ENCODE measurements around the gene TMF1.

The TMF1 gene

GRCh38 chr3:69012100-69012799 is 39.9 kb downstream of the TMF1 start:
- DNase-seq: no peak

- no peak for DNase-seq
Observed at GRCh38 chr3:69011096-69011730, 40.9 kb downstream of the TMF1 start.

GRCh38 chr3:69009559-69010410 is 42.3 kb downstream of the TMF1 start:
- DNase-seq: no peak

GRCh38 chr3:69008980-69009379 is 43.2 kb downstream of the TMF1 start:
- no peak for DNase-seq

- no peak for DNase-seq
Observed at GRCh38 chr3:69005791-69006482, 46.2 kb downstream of the TMF1 start.

GRCh38 chr3:69005071-69005790 is 46.9 kb downstream of the TMF1 start:
- DNase-seq: no peak

- DNase-seq: no peak
Observed at GRCh38 chr3:69004138-69004537, 48.0 kb downstream of the TMF1 start.

- DNase-seq: no peak
Observed at GRCh38 chr3:68999605-69000004, 52.5 kb downstream of the TMF1 start.

GRCh38 chr3:68999158-68999557 is 53.0 kb downstream of the TMF1 start:
- no peak for DNase-seq

GRCh38 chr3:68997887-68998286 is 54.2 kb downstream of the TMF1 start:
- DNase-seq: no peak

- no peak for DNase-seq
Observed at GRCh38 chr3:68996356-68996995, 55.7 kb downstream of the TMF1 start.

GRCh38 chr3:68988740-68989139 is 63.4 kb downstream of the TMF1 start:
- DNase-seq: no peak

GRCh38 chr3:68987322-68987721 is 64.8 kb downstream of the TMF1 start:
- DNase-seq: no peak

- no peak for DNase-seq
Observed at GRCh38 chr3:68986496-68987208, 65.5 kb downstream of the TMF1 start.

- no peak for DNase-seq
Observed at GRCh38 chr3:68985146-68985790, 66.9 kb downstream of the TMF1 start.

GRCh38 chr3:68984011-68984530 is 68.1 kb downstream of the TMF1 start:
- DNase-seq: no peak

- DNase-seq: no peak
Observed at GRCh38 chr3:68977486-68978167, 74.5 kb downstream of the TMF1 start.

- no peak for DNase-seq
Observed at GRCh38 chr3:68974711-68975110, 77.4 kb downstream of the TMF1 start.

GRCh38 chr3:68973639-68974038 is 78.5 kb downstream of the TMF1 start:
- no peak for DNase-seq
